HG03196 (cell line): ENCODE measurements around the gene CBFA2T2.

ENCODE experiments used
- ATAC-seq: cut with Tn5 transposase; IDR thresholded peaks from one replicate; pipeline ENCODE4 v1.9.1; 2021; ENCODE audit not compliant: unreplicated experiment

CBFA2T2 gene

DNA sequence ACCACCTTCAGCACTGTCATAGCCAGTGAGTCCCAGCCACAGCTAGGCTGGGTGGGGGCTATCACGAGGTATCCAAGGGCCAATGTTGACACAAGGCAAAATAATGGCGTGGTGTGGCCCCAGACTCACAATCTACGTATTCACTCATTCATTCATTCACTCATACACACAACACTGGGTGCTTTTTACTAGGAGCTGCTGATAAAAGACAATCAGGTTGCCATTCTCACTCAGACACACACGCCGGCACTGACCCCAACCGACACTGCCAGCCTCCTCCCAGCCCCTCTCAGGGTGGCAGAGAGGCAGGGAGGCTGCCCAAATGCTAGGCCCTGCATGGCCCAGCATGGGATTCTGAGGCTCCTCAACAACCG, 170.8 kb downstream of the CBFA2T2 start:
- ATAC-seq: no peak

GRCh38 chr20:33662172-33662571, 172.3 kb downstream of the CBFA2T2 start, which contains the start of gene C20orf144:
C20orf144 (plus strand) TSS chr20:33662327; CDS start chr20:33662346, 19 bp downstream.
- ATAC-seq: no peak

GRCh38 chr20:33663161-33664084, 173.5 kb downstream of the CBFA2T2 start:
- no peak for ATAC-seq

DNA sequence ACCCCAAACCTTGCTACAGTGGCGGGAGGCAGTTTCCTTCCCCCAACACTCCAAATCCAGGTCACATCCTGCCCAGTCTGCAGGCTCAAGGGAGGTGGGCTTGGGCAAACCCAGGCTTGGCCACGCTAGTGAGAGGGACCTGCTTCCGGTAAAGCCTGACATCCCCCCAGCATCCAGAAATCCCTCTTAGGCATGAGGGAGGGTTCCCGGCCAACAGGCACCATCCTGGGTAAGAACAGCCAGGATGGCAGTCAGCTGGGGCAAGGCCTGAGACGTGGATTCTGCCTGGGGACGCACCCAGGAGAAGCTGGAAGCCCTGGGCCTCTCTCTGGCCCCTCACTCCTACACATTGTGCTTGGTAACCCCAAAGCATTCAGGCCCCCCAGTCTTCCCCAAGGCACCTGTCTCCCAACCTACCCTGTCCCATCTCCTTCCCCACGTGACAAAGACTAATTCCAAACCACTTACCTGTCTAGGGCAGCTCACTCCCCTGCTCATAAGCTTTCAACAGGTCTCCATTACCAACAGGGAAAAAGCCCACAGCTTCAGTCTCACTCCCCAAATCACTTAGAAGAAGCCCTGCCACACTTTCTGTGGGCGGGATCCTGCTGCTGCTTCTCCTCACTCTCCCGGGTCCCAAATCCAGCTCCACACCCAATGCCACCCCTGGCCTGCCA, 174.3 kb downstream of the CBFA2T2 start:
- ATAC-seq: no peak

- ATAC-seq: no peak
Measured at GRCh38 chr20:33664762-33665144, 174.9 kb downstream of the CBFA2T2 start.

DNA sequence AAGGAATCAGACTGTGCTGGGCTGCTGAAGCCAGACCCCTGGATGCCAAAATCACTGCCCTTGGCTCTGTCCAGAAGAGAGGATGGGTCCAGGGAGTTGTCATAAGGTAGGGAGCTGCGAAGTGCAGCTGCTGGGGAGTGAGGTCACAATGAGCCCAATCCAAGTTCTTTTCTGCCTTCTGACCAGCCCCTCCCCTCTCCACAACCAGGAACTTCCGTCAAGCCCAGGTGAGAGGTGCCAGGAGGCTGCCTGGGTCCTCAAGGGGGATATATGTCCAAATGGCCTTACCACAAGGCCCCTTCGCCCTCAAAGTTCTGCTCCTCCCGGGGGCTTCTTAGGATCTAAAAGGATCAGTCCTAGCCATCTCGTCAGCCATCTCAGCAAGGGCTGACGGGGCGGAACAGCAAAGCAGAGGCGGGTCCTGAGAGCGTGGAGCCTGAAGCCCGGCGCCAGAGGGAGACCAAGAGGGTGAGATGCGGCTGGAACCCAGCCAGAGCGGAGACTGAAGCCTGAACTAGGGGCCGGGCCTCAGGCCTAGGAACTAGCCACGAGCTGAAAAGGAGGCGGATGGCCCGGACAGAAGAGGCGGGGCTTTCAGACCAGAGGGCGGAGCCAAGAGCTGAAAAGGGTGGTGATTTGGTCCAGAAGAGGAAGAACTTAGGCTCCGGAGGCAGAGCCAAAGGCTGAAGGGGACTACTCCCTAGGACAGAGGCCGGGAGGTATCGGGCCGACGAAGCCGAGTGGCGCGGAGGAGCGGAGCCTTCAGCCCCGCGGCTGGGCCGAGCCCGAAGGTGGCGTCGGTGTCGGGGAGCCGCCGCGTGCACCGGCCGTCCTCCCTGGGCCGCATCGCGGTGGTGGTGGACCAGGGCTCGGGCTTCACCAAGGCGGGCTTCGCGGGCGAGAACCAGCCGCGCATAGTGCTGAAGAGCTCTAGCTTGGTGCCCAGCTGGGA, 176.7 kb downstream of the CBFA2T2 start, which contains the start of gene ACTL10:
Gene ACTL10, plus strand, starts transcription at position 651 of the 952 bp plus-strand sequence. CDS start 555 bp downstream, outside the sequence.
- ATAC-seq: peak; percentile 58

DNA sequence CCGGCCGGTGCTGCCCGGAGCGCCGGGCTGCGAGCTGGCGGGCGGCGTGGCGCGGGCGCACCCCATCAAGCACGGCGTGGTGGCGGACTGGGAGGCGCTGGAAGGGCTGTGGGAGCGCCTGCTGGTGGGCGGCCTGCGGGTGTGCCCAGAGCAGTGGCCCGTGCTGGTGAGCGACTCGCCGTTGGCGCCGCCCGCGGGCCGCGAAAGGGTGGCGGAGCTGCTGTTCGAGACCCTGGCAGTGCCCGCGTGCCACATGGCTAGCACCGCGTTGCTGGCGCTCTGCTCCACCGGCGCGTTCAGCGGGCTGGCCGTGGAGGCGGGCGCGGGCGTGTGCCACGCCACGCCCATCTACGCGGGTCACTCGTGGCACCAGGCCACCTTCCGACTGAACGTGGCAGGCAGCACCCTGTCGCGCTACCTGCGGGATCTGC, 177.4 kb downstream of the CBFA2T2 start:
- peak; percentile 2 for ATAC-seq

DNA sequence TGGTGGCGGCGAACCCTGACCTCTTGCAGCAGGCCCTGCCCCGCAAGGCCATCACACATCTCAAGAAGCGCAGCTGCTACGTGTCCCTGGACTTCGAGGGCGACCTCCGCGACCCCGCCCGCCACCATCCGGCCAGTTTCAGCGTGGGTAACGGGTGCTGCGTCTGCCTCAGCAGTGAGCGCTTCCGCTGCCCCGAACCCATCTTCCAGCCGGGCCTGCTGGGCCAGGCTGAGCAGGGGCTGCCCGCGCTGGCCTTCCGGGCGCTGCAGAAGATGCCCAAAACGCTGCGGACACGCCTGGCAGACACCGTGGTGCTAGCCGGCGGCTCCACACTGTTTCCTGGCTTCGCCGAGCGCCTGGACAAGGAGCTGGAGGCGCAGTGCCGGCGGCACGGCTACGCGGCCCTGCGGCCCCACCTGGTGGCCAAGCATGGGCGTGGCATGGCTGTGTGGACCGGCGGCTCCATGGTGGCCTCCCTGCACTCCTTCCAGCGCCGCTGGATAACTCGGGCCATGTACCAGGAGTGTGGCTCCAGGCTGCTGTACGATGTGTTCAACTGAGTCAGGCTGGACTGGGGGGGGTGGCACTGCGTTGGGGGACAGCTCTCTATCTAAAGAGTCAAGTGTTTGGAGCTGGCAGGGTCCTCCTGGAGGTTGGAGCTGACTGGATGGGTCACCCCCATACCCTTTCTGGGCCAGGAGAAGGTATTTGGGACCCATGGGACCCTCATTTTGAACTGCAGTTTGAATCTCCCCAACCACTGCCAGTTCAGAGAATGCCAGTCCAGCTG, 178.0 kb downstream of the CBFA2T2 start:
- peak; percentile 42 for ATAC-seq

DNA sequence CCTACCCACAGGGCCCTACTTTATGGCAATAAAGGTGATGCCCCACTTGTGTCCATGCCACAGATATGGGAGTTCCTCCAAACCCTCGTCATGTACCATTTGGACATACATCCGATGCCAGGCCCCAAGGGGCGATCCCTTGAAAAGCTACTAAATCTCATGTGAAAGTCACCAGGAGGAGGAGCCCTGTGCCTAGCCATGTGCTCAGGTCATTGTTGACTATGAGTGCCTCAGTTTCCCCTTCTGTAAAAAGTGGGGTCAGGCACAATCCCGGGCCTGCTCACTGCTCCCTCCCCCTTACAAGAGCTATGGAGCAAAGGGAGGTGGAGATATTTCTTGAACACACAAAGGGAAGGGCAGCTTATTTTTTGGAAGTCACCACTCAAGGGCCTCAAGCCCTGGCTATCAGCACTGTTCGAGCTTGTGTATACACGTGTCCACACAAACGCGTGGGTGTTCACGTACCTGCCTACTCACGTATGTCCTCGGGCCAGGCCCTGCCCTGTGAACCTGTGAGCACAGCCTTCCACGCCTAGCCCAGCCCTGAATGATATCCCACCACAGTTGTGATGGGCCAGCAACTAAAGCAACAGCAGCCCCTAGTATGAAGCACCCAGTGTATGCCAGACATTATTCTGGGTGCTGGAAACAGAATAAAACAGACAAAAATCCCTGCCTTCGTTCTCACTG, 178.7 kb downstream of the CBFA2T2 start:
- no peak for ATAC-seq

DNA sequence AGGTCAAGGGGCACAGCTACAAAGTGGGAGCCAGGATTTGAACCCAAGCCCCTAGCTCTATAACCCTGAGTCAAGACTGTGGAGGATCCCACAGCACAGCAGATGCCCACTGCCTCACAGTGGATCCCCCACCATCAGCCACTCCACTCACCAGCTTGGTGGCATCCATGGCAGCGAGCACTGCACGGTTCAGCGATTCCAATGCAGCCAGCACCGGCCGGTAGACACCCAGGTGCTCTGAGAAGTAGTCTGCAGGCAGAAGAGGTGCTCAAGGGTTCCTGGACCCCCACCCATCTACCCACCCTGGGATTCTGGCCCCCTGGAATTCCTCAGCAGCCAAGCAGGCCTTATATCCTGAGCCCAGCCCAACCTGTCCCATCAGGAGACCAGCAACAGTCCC, 179.3 kb downstream of the CBFA2T2 start:
- ATAC-seq: no peak

GRCh38 chr20:33669873-33670640, 180.2 kb downstream of the CBFA2T2 start:
- no peak for ATAC-seq

- no peak for ATAC-seq
Measured at GRCh38 chr20:33670715-33671499, 181.0 kb downstream of the CBFA2T2 start.

GRCh38 chr20:33671573-33672288, 181.8 kb downstream of the CBFA2T2 start:
- ATAC-seq: no peak

GRCh38 chr20:33672426-33673113, 182.7 kb downstream of the CBFA2T2 start:
- ATAC-seq: no peak

DNA sequence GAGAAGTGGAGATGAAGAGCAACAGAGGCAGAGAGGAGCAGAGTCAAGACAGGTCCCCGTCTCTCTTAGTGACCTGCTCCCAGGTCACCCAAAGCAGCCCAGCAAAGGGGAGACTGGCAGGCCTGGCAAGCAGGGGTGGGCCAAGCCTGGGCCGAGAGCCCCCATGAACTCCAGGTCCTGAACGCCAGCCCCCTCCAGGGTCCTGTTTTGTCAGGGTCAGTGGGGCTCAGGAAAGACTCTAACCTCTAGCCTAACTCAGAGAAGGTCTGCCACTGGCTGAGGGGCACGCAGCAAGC, 183.2 kb downstream of the CBFA2T2 start:
- no peak for ATAC-seq

- no peak for ATAC-seq
Measured at GRCh38 chr20:33673410-33674293, 183.8 kb downstream of the CBFA2T2 start.
